Glutamatergic neuron (in vitro differentiated cells): Measurements from ENCODE around the gene RANBP3L. TPM values are rescaled to one million over a fixed set of nuclear protein-coding genes. Genes with fewer than 3 reads are reported as not detected.

Source experiments
- DNase-seq: peaks from one replicate; pipeline ENCODE4 v3.0.0; 2022
- H3K27ac Mint-ChIP-seq: one replicate; pipeline ENCODE4 v1.8.0; 2020; ENCODE audit warnings: mild to moderate bottlenecking, mixed read lengths, inconsistent platforms; ENCODE audit not compliant: unreplicated experiment
- H3K27me3 Mint-ChIP-seq: one replicate; pipeline ENCODE4 v1.8.0; 2020; ENCODE audit warnings: mild to moderate bottlenecking, moderate library complexity, mixed read lengths, inconsistent platforms; ENCODE audit not compliant: unreplicated experiment
- H3K36me3 Mint-ChIP-seq: one replicate; pipeline ENCODE4 v1.8.0; 2020; ENCODE audit warnings: mild to moderate bottlenecking, mixed read lengths, inconsistent platforms; ENCODE audit not compliant: unreplicated experiment
- H3K4me1 Mint-ChIP-seq: one replicate; pipeline ENCODE4 v1.8.0; 2020; ENCODE audit warnings: mild to moderate bottlenecking, low read depth, mixed read lengths, inconsistent platforms; ENCODE audit not compliant: unreplicated experiment
- H3K4me3 Mint-ChIP-seq: one replicate; pipeline ENCODE4 v1.8.0; 2020; ENCODE audit warnings: mild to moderate bottlenecking, mixed read lengths, inconsistent platforms; ENCODE audit not compliant: unreplicated experiment
- H3K9me3 Mint-ChIP-seq: one replicate; pipeline ENCODE4 v1.8.0; 2020; ENCODE audit warnings: mild to moderate bottlenecking, moderate library complexity, mixed read lengths, inconsistent platforms; ENCODE audit not compliant: unreplicated experiment
- CTCF ChIP-seq: fragments of 200-600 bp; sonication (generic); IDR thresholded peaks from one replicate; pipeline ENCODE4 v1.5.0; 2021; ENCODE audit not compliant: partially characterized antibody, unreplicated experiment
- total RNA-seq: library from RNA; stranded (reverse); fragmentation: NEBNext Ultra II Directional; extraction: Animal tissue kit (Norgen Biotek cat#: 25700); gene quantifications from one replicate; pipeline ENCODE4 v1.2.1, GENCODE V29; 2021; ENCODE audit not compliant: unreplicated experiment

Gene RANBP3L
- total RNA-seq, 1 donor from 2014 or later, result not detected

GRCh38 chr5:36281626-36282025 is 20.1 kb downstream of the RANBP3L start:
- no peak for DNase-seq
- TF ChIP-seq CTCF, result no peak
- Mint-ChIP-seq H3K36me3 (no peaks in the 10 kb centered on the region), H3K4me3 (no peak overlapping the region), H3K4me1 (no peaks in the 10 kb centered on the region), H3K9me3 (no peaks in the 10 kb centered on the region), H3K27ac (no peak overlapping the region), H3K27me3 (no peaks in the 10 kb centered on the region)

DNA sequence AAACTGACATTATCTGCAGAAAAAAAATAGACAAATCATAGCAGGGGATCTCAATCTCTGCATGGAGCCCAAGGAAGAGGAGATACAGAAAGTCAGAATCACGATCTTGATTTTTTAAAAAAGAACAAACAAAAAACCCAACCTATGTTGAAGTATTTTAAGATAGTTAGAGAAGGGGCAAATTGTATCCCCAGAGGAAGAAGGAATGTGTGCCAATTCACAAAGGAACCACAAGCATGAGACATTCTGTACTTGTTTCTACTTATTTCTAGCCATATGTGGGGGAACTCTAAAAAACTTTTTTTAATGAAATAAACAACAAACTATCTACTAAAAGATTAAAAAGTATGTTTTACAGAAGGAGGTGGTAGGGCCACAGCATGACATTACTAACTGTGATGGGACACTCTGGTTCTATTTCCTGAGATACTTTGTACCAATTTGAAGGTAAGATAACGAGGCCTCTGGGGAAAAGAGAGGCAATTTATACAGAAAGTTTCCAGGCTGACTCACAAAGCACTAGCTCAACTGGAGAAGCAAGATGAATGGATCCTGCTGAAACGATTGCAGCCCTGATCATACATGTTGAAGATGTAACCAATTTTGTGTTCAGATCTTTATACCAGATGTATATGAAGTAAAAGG is 22.5 kb downstream of the RANBP3L start:
- no peak for DNase-seq
- H3K9me3 Mint-ChIP-seq, result no peaks in the 10 kb centered on the region
- no peaks in the 10 kb centered on the region for H3K4me1 Mint-ChIP-seq

DNA sequence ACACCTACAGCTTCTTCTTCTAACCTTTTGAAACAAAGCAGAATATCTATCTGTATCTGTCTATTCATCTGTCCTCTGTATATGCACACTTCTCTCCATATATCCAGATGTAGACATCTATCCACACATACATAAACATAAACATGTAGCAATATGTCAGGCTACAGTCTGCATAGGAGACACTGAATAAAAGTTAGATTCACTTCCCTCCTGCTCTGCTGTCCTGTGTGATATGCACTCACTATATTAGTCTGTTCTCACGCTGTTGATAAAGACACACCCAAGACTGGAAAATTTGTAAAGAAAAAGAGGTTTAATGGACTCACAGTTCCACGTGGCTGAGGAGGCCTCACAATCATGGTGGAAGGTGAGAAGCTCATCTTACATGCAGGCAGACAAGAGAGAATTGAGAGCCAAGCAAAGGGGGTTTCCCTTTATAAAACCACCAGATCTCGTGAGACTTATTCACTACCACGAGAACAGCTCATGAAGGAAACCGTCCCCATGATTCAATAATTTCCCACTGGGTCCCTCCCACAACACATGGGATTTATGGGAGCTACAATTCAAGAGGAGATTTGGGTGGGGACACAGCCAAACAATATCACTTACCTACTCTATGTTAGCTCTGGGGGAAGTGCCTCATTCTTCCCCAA is 24.1 kb downstream of the RANBP3L start:
- H3K4me1 Mint-ChIP-seq, result no peaks in the 10 kb centered on the region
- TF ChIP-seq CTCF, result no peak
- no peaks in the 10 kb centered on the region for H3K36me3 Mint-ChIP-seq
- H3K4me3 Mint-ChIP-seq, result no peak overlapping the region
- no peak for DNase-seq
- no peaks in the 10 kb centered on the region for H3K9me3 Mint-ChIP-seq
- H3K27ac Mint-ChIP-seq, result no peak overlapping the region
- no peaks in the 10 kb centered on the region for H3K27me3 Mint-ChIP-seq

More for the DNA sequence above, 22.5 kb downstream of the RANBP3L start:
- Mint-ChIP-seq H3K4me3 (no peak overlapping the region), H3K36me3 (no peaks in the 10 kb centered on the region), H3K27ac (no peak overlapping the region), H3K27me3 (no peaks in the 10 kb centered on the region)
- no peak for TF ChIP-seq CTCF

GRCh38 chr5:36276864-36277263 is 24.8 kb downstream of the RANBP3L start:
- Mint-ChIP-seq H3K36me3 (no peaks in the 10 kb centered on the region), H3K4me1 (no peaks in the 10 kb centered on the region), H3K27ac (no peak overlapping the region), H3K27me3 (no peaks in the 10 kb centered on the region), H3K4me3 (no peak overlapping the region), H3K9me3 (no peaks in the 10 kb centered on the region)
- TF ChIP-seq CTCF, result no peak
- no peak for DNase-seq

- H3K4me1 Mint-ChIP-seq, result no peaks in the 10 kb centered on the region
- H3K36me3 Mint-ChIP-seq, result no peaks in the 10 kb centered on the region
- no peaks in the 10 kb centered on the region for H3K9me3 Mint-ChIP-seq
- H3K27me3 Mint-ChIP-seq, result no peaks in the 10 kb centered on the region
- H3K4me3 Mint-ChIP-seq, result no peak overlapping the region
- no peak overlapping the region for H3K27ac Mint-ChIP-seq
- DNase-seq, result no peak
- TF ChIP-seq CTCF, result no peak
These were observed 27.7 kb downstream of the RANBP3L start for GRCh38 chr5:36273809-36274526.
